Fibroblast of lung (primary cell): ENCODE results near the gene PLEKHA5. TPM values are rescaled to one million over a fixed set of nuclear protein-coding genes. Genes with fewer than 3 reads are reported as not detected.

ENCODE experiments used
- DNase-seq, 2 donors: peaks; one replicate each; pipeline versions ENCODE4 v3.0.0 to v3.0.0-alpha.2; 2010; ENCODE audit warnings: low read depth in 2 of 2
- H2AFZ ChIP-seq: 2 replicates; pipeline ENCODE4 v1.5.1; 2012; ENCODE audit warnings: low read length, control low read depth, inconsistent platforms
- H3K27ac ChIP-seq: 2 replicates; pipeline ENCODE4 v1.5.1; 2011; ENCODE audit warnings: low read length, control low read depth; ENCODE audit not compliant: insufficient read depth
- H3K27me3 ChIP-seq: 2 replicates; pipeline ENCODE4 v1.5.1; 2011; ENCODE audit warnings: mild to moderate bottlenecking, low read length; ENCODE audit not compliant: control insufficient read depth, insufficient read depth
- H3K36me3 ChIP-seq: 2 replicates; pipeline ENCODE4 v1.5.1; 2011; ENCODE audit warnings: low read length; ENCODE audit not compliant: control insufficient read depth, insufficient read depth
- H3K4me1 ChIP-seq: 2 replicates; pipeline ENCODE4 v1.5.1; 2011; ENCODE audit warnings: low read length; ENCODE audit not compliant: control insufficient read depth, insufficient read depth; ENCODE audit errors: extremely low read depth
- H3K4me2 ChIP-seq: 2 replicates; pipeline ENCODE4 v1.5.1; 2011; ENCODE audit warnings: low read length, control low read depth; ENCODE audit not compliant: insufficient read depth; ENCODE audit errors: extremely low read depth
- H3K4me3 ChIP-seq, 4 experiments: fragments of 200-600 bp in 1 of 4; sonication (generic) in 1 of 4; replicated peaks in 1 of 4; 2 replicates each; pipeline ENCODE4 v1.5.1; 2011 to 2016; ENCODE audit warnings: low read length in 4 of 4, low read depth in 3 of 4, mild to moderate bottlenecking in 3 of 4, control low read depth in 2 of 4, inconsistent platforms in 1 of 4, mixed read lengths in 1 of 4; ENCODE audit not compliant: insufficient read depth in 1 of 4; ENCODE audit errors: control extremely low read depth in 1 of 4
- H3K79me2 ChIP-seq: 2 replicates; pipeline ENCODE4 v1.5.1; 2012; ENCODE audit warnings: mild to moderate bottlenecking, low read length, inconsistent platforms; ENCODE audit not compliant: control insufficient read depth, insufficient read depth
- H3K9ac ChIP-seq: 2 replicates; pipeline ENCODE4 v1.5.1; 2011; ENCODE audit warnings: mild to moderate bottlenecking, low read length, control low read depth; ENCODE audit not compliant: insufficient read depth
- H3K9me3 ChIP-seq: 2 replicates; pipeline ENCODE4 v1.5.1; 2012; ENCODE audit warnings: low read depth, low read length; ENCODE audit not compliant: control insufficient read depth, insufficient read depth
- H4K20me1 ChIP-seq: 2 replicates; pipeline ENCODE4 v1.5.1; 2011; ENCODE audit warnings: low read length; ENCODE audit not compliant: control insufficient read depth, insufficient read depth; ENCODE audit errors: extremely low read depth
- CTCF ChIP-seq, 2 donors: IDR thresholded peaks in 1 of 2; conservative IDR thresholded peaks in 1 of 2; 1 replicate in 1 of 2; 2 replicates in 1 of 2; pipeline ENCODE4 v1.5.1; 2011 to 2012; ENCODE audit warnings: low read length in 2 of 2, control low read depth in 1 of 2, inconsistent platforms in 1 of 2, low read depth in 1 of 2, mild to moderate bottlenecking in 1 of 2
- EZH2 ChIP-seq: IDR thresholded peaks from 2 replicates; pipeline ENCODE4 v1.5.1; 2012; ENCODE audit warnings: low read length, control low read depth, mild to moderate bottlenecking; ENCODE audit errors: missing control alignments
- polyA plus RNA-seq, 2 donors: library from polyadenylated mRNA; depleted of rRNA in 1 of 2; stranded (reverse) in 1 of 2; unstranded in 1 of 2; fragments of >200 nt; gene quantifications; 2 replicates each; pipeline ENCODE4 v1.2.1, GENCODE V29; 2011 to 2012; ENCODE audit warnings: missing spikeins in 1 of 2
- total RNA-seq: library from RNA; depleted of rRNA; stranded (reverse); fragments of >200 nt; gene quantifications from 2 replicates; pipeline ENCODE4 v1.2.1, GENCODE V29; 2014

PLEKHA5 gene
- total and polyA plus RNA-seq, 2 donors (not counting 1 experiment from before 2014, with no cell fraction given): 15.5 to 50.4 TPM

GRCh38 chr12:19394385-19394784 is 264.9 kb downstream of the PLEKHA5 start:
- H3K4me1 ChIP-seq: no peaks in the 10 kb centered on the region
- H3K36me3 ChIP-seq: no peaks in the 10 kb centered on the region
- no peak overlapping the region for H3K4me2 ChIP-seq
- H3K9me3 ChIP-seq: no peaks in the 10 kb centered on the region
- no peaks in the 10 kb centered on the region for H4K20me1 ChIP-seq
- H2AFZ ChIP-seq: no peak overlapping the region
- no peak overlapping the region for H3K9ac ChIP-seq
- H3K79me2 ChIP-seq: no peaks in the 10 kb centered on the region
- H3K27ac ChIP-seq: no peak overlapping the region
- TF ChIP-seq CTCF (conservative IDR thresholded peaks at IDR 0.05 in 1 of 2, IDR thresholded peaks at IDR 0.05 in 1 of 2; ENCODE audit: low read depth in 1 of 2, low read length in 2 of 2) (no peak), EZH2 (no peak)
- no peak overlapping the region for H3K4me3 ChIP-seq
- H3K27me3 ChIP-seq: no peaks in the 10 kb centered on the region
- no peak for DNase-seq

DNA sequence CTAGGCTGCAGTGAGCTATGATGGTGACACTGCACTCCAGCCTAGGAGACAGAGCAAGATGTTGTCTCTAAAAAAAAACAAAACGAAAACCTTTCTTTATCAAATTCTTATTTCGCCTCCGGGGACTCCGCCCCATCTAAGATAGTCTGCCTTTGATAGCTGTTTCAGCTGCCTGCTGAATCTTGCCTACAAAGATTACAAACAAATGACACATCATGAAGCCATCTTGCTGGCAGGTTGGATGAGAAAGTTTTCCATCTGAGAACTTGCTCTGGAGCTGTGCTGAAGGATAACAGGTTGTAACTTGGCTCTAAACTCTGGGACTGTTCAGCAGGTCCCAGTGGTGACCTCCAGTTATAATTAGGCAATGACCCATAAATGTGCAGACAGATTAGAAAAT is 268.0 kb downstream of the PLEKHA5 start:
- H3K4me2 ChIP-seq: no peak overlapping the region

More for the DNA sequence above, 268.0 kb downstream of the PLEKHA5 start:
- H2AFZ ChIP-seq: no peak overlapping the region
- no peaks in the 10 kb centered on the region for H3K36me3 ChIP-seq
- H3K9ac ChIP-seq: no peak overlapping the region
- H3K27ac ChIP-seq: no peak overlapping the region
- H3K27me3 ChIP-seq: no peaks in the 10 kb centered on the region
- DNase-seq: peak in 1 of 2 donors; percentile 15
- H3K4me3 ChIP-seq: no peak overlapping the region
- no peaks in the 10 kb centered on the region for H3K79me2 ChIP-seq
- H4K20me1 ChIP-seq: no peaks in the 10 kb centered on the region
- TF ChIP-seq CTCF (conservative IDR thresholded peaks at IDR 0.05 in 1 of 2, IDR thresholded peaks at IDR 0.05 in 1 of 2; ENCODE audit: low read depth in 1 of 2, low read length in 2 of 2) (no peak), EZH2 (no peak)
- H3K4me1 ChIP-seq: no peaks in the 10 kb centered on the region
- H3K9me3 ChIP-seq: no peaks in the 10 kb centered on the region
